Measurements from ENCODE around the gene KREMEN1.

Gene KREMEN1

DNA sequence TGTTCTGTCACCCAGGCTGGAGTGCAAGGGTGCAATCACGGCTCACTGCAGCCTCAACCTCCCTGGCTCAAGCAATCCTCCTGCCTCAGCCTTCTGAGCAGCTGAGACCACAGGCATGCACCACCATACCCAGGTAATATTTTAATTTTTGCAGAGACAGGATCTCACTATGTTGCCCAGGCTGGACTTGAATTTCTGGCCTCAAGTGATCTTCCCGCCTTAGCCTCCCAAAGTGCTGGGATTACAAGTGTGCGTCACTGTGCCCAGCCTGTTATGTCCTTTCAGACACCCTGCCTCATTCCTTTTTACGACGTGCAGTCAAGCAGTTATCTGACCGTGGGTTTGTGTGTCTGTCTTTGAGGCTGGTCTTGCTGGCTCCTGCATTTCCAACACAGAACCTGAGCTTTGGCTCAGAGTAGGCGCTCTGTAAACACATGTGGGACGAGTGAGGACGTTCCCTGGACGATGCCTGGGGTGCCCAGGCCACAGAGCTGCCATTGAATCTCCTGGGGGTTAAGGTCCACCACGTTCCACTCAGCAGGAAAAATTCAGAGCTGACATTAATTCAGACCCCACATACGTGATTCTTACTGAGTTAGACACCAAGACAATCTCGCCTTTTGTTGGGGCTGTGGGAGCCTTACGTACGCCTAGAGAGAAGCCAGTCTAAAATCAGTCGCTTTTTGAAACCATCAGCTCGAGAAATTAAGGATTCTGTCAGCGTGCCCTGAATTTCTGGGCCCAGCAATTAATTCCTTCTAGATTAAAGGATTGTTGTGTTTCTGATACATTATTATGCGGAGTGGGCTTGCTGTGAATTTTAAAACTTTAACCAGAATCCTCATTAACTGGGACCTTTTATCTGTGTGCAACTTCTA lies 111.4 kb downstream of the KREMEN1 start:
- no peak for TF ChIP-seq Cebpa-rat (IDR thresholded peaks at IDR 0.05)
- Histone ChIP-seq H4K20me1 (peaks cover 0 to 28% (median 3%) of the 10 kb centered on the region in 11 experiments; a peak in 5 of 22 replicates), H3K36me3 (no peaks in the 10 kb centered on the region), H3K27ac (no peak overlapping the region), H3K9ac (no peak overlapping the region), H3K4me3 (no peak overlapping the region), H3K4me2 (peak overlapping the region in 2 of 11 experiments; percentile 37 to 52; a peak in 2 of 22 replicates), H3K9me3 (replicated peaks in 1 of 11) (peaks cover 0 to 12% (median 7%) of the 10 kb centered on the region in 11 experiments; a peak in 13 of 22 replicates), H3K27me3 (peaks cover 3 to 41% (median 19%) of the 10 kb centered on the region in 11 experiments; a peak in 17 of 22 replicates), H3K4me1 (peaks cover 0 to 10% (median 6%) of the 10 kb centered on the region in 10 experiments; a peak in 11 of 20 replicates)

GRCh38 chr22:29184849-29185490 lies 112.1 kb downstream of the KREMEN1 start:
- H3K27me3 ChIP-seq: peaks cover 3 to 49% (median 19%) of the 10 kb centered on the region in 11 experiments; a peak in 18 of 22 replicates
- no peak for TF ChIP-seq Cebpa-rat (IDR thresholded peaks at IDR 0.05)
- no peaks in the 10 kb centered on the region for H3K36me3 ChIP-seq
- H3K9ac ChIP-seq: no peak overlapping the region
- no peak overlapping the region for H3K4me3 ChIP-seq
- H3K4me1 ChIP-seq: peaks cover 0 to 10% (median 6%) of the 10 kb centered on the region in 10 experiments; a peak in 11 of 20 replicates
- no peak overlapping the region for H3K27ac ChIP-seq
- peaks cover 0 to 6% (median 4%) of the 10 kb centered on the region in 11 experiments; a peak in 10 of 22 replicates for H3K9me3 ChIP-seq (replicated peaks in 1 of 11)
- peaks cover 0 to 28% (median 3%) of the 10 kb centered on the region in 11 experiments; a peak in 5 of 22 replicates for H4K20me1 ChIP-seq
- H3K4me2 ChIP-seq: peak overlapping the region in 8 of 11 experiments; percentile 8 to 55 (median 28); a peak in 12 of 22 replicates

GRCh38 chr22:29186302-29186701 lies 113.5 kb downstream of the KREMEN1 start:
- H3K4me1 ChIP-seq: peaks cover 0 to 10% (median 6%) of the 10 kb centered on the region in 10 experiments; a peak in 11 of 20 replicates

DNA sequence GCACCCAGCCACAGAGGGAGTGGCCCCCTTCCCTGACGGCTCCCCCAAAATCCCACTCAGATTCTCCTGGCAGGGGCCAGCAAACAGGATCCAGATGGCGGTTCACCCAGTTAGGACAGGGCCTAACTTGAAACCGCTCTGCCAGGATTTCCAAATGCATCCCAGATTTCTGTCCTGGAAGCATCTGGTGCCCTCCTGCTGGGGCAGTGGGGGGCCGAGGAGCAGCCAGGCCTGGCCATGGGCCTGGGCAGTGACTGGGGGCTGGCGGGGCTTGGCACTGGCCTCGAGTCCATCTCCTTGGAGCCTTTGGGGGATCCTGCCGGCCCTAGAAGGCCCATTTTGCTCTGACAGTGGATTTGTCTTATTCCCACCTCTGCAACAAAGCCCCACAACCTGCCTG lies 115.0 kb downstream of the KREMEN1 start:
- H3K9ac ChIP-seq: no peak overlapping the region
- no peak overlapping the region for H3K4me2 ChIP-seq
- peaks cover 3 to 54% (median 19%) of the 10 kb centered on the region in 11 experiments; a peak in 19 of 22 replicates for H3K27me3 ChIP-seq
- no peak for TF ChIP-seq Cebpa-rat (IDR thresholded peaks at IDR 0.05)
- H3K27ac ChIP-seq: no peak overlapping the region
- no peak overlapping the region for H3K4me3 ChIP-seq
- peaks cover 0 to 10% (median 6%) of the 10 kb centered on the region in 10 experiments; a peak in 11 of 20 replicates for H3K4me1 ChIP-seq
- no peaks in the 10 kb centered on the region for H3K36me3 ChIP-seq
- peaks cover 0 to 4% (median 0%) of the 10 kb centered on the region in 11 experiments; a peak in 2 of 22 replicates for H3K9me3 ChIP-seq (replicated peaks in 1 of 11)
- peaks cover 0 to 21% (median 3%) of the 10 kb centered on the region in 11 experiments; a peak in 5 of 22 replicates for H4K20me1 ChIP-seq

More at GRCh38 chr22:29186302-29186701, 113.5 kb downstream of the KREMEN1 start:
- Histone ChIP-seq H3K9me3 (replicated peaks in 1 of 11) (peaks cover 0 to 4% (median 0%) of the 10 kb centered on the region in 11 experiments; a peak in 2 of 22 replicates), H3K27me3 (peaks cover 3 to 50% (median 19%) of the 10 kb centered on the region in 11 experiments; a peak in 19 of 22 replicates), H3K36me3 (no peaks in the 10 kb centered on the region), H3K27ac (no peak overlapping the region), H3K4me2 (no peak overlapping the region), H4K20me1 (peaks cover 0 to 29% (median 3%) of the 10 kb centered on the region in 11 experiments; a peak in 5 of 22 replicates), H3K9ac (no peak overlapping the region), H3K4me3 (no peak overlapping the region)
- no peak for TF ChIP-seq Cebpa-rat (IDR thresholded peaks at IDR 0.05)

DNA sequence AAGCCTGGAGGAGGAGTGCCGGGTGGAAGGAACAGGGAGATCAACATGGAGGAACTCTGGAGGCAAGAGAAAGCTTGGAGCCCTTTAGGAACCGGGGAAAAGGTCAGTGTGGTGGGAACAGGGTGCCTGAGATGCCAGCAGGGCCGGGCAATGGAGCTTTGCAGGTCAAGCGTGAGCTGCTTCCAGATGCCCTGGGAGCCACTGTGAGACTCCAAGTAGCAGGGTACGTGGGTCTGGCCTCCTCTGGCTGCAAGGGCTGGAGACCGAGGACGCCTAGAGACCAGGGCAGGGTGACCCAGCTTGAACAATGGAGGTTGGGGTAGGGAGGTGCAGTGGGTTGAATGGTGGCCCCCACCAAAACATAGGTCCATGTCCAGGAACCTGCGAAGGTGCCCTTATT lies 117.2 kb downstream of the KREMEN1 start:
- Histone ChIP-seq H3K4me3 (no peak overlapping the region), H4K20me1 (peaks cover 0 to 19% (median 3%) of the 10 kb centered on the region in 11 experiments; a peak in 5 of 22 replicates), H3K27me3 (peaks cover 3 to 39% (median 14%) of the 10 kb centered on the region in 11 experiments; a peak in 19 of 22 replicates), H3K4me2 (no peak overlapping the region), H3K9ac (no peak overlapping the region), H3K27ac (no peak overlapping the region), H3K9me3 (replicated peaks in 1 of 11) (peaks cover 0 to 4% (median 0%) of the 10 kb centered on the region in 11 experiments; a peak in 4 of 22 replicates), H3K36me3 (no peaks in the 10 kb centered on the region), H3K4me1 (peaks cover 0 to 6% (median 3%) of the 10 kb centered on the region in 10 experiments; a peak in 11 of 20 replicates)
- no peak for TF ChIP-seq Cebpa-rat (IDR thresholded peaks at IDR 0.05)

DNA sequence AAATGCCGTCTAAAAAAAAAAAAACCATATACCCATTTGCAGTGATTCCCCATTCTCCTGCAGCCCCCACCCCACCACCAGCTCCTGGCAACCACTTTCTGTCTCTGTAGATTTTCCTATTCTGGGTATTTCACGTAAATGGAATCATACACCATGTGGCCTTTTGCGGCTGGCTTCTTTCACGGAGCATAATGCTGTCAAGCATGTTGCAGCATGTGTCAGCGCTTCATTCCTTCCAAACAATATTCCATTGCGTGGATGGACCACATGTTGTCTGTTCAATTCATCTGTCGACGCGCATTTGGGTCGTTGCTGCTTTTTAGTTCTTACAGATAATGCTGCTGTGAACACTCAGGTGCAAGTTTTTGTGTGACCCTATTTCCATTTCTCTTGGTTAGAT lies 118.1 kb downstream of the KREMEN1 start:
- TF ChIP-seq Cebpa-rat (IDR thresholded peaks at IDR 0.05): no peak
- Histone ChIP-seq H3K27ac (no peak overlapping the region), H3K27me3 (peaks cover 2 to 38% (median 18%) of the 10 kb centered on the region in 11 experiments; a peak in 15 of 22 replicates), H3K4me2 (no peak overlapping the region), H4K20me1 (peaks cover 0 to 22% (median 3%) of the 10 kb centered on the region in 11 experiments; a peak in 7 of 22 replicates), H3K4me3 (no peak overlapping the region), H3K9me3 (replicated peaks in 1 of 11) (peaks cover 0 to 4% (median 0%) of the 10 kb centered on the region in 11 experiments; a peak in 4 of 22 replicates), H3K9ac (no peak overlapping the region), H3K4me1 (peaks cover 0 to 7% (median 0%) of the 10 kb centered on the region in 10 experiments; a peak in 3 of 20 replicates), H3K36me3 (no peaks in the 10 kb centered on the region)

- peaks cover 0 to 25% (median 3%) of the 10 kb centered on the region in 11 experiments; a peak in 7 of 22 replicates for H4K20me1 ChIP-seq
- peaks cover 8 to 51% (median 27%) of the 10 kb centered on the region in 11 experiments; a peak in 14 of 22 replicates for H3K27me3 ChIP-seq
- no peak overlapping the region for H3K4me3 ChIP-seq
- no peak overlapping the region for H3K27ac ChIP-seq
- TF ChIP-seq Cebpa-rat (IDR thresholded peaks at IDR 0.05): no peak
- no peak overlapping the region for H3K9ac ChIP-seq
- peaks cover 0 to 9% (median 0%) of the 10 kb centered on the region in 10 experiments; a peak in 3 of 20 replicates for H3K4me1 ChIP-seq
- H3K9me3 ChIP-seq (replicated peaks in 1 of 11): peaks cover 0 to 3% (median 0%) of the 10 kb centered on the region in 11 experiments; a peak in 2 of 22 replicates
- H3K36me3 ChIP-seq: no peaks in the 10 kb centered on the region
- H3K4me2 ChIP-seq: no peak overlapping the region
Observed at GRCh38 chr22:29193021-29193420, 120.2 kb downstream of the KREMEN1 start.

- H3K27me3 ChIP-seq: peaks cover under 1 to 50% (median 30%) of the 10 kb centered on the region in 11 experiments; a peak in 15 of 22 replicates
- TF ChIP-seq Cebpa-rat (IDR thresholded peaks at IDR 0.05): no peak
- H3K4me3 ChIP-seq: no peak overlapping the region
- H3K36me3 ChIP-seq: no peaks in the 10 kb centered on the region
- H3K4me2 ChIP-seq: no peak overlapping the region
- peaks cover 0 to 15% (median 0%) of the 10 kb centered on the region in 11 experiments; a peak in 5 of 22 replicates for H4K20me1 ChIP-seq
- H3K27ac ChIP-seq: no peak overlapping the region
- peaks cover 0 to 3% (median 0%) of the 10 kb centered on the region in 11 experiments; a peak in 2 of 22 replicates for H3K9me3 ChIP-seq (replicated peaks in 1 of 11)
- peaks cover 0 to 10% (median 1%) of the 10 kb centered on the region in 10 experiments; a peak in 7 of 20 replicates for H3K4me1 ChIP-seq
- no peak overlapping the region for H3K9ac ChIP-seq
Observed at GRCh38 chr22:29194184-29194583, 121.3 kb downstream of the KREMEN1 start.

Measured in BLaER1 treated with 17β-estradiol and CSF1 and Interleukin-3, amounts not matched to agents 10 nM and 100 nM (cell line).